Pancreas (tissue), 10 donors: ENCODE results near the gene C1orf105. TPM values are rescaled to one million over a fixed set of nuclear protein-coding genes. Genes with fewer than 3 reads are reported as not detected.

ENCODE experiments used
- ATAC-seq, 4 donors: fragments of 200-7000 bp; cut with Tn5 transposase; one replicate each; pipeline versions ENCODE4 v1.8.0 to v1.9.1; 2020; ENCODE audit warnings: mild to moderate bottlenecking in 4 of 4, moderate library complexity in 4 of 4
- DNase-seq, 6 donors: peaks; one replicate each; pipeline ENCODE4 v3.0.0-alpha.2; 2020
- FAIRE-seq: peaks from 2 replicates; lab custom pipeline; 2012; peaks lifted over from hg19 to GRCh38; lab: Jason Lieb, UNC
- H3K27ac ChIP-seq, 4 donors: fragments of 200-600 bp; sonication (generic); 1 replicate in 3 of 4; 2 replicates in 1 of 4; pipeline versions ENCODE4 v1.5.0 to v1.8.0; 2020
- H3K27me3 ChIP-seq, 4 donors: fragments of 200-600 bp; one replicate each; pipeline ENCODE4 v1.8.0; 2021
- H3K36me3 ChIP-seq, 3 donors: fragments of 200-600 bp; sonication (generic) in 1 of 3; one replicate each; pipeline versions ENCODE4 v1.5.0 to v1.8.0; 2020 to 2021
- H3K4me1 ChIP-seq, 3 donors: fragments of 200-600 bp; one replicate each; pipeline ENCODE4 v1.8.0; 2021
- H3K4me3 ChIP-seq, 4 donors: fragments of 200-600 bp; sonication (generic) in 2 of 4; one replicate each; pipeline versions ENCODE4 v1.5.0 to v1.8.0; 2020 to 2021
- H3K9me3 ChIP-seq, 4 donors: fragments of 200-600 bp; one replicate each; pipeline ENCODE4 v1.8.0; 2021
- CTCF ChIP-seq, 4 donors: fragments of 200-600 bp; sonication (generic) in 3 of 4; IDR thresholded peaks; one replicate each; pipeline versions ENCODE4 v1.5.0 to v1.8.0; 2021; ENCODE audit warnings: antibody characterized with exemption in 4 of 4
- WGBS, 2 donors: extraction: QIAGEN DNeasy Blood & Tissue Kit; methylation state at CpG; one replicate each; pipeline ENCODE4 v1.1.7; 2013; 5-methylcytosine and 5-hydroxymethylcytosine counted together
- intact Hi-C, 3 donors: fragments of 100-400 bp; cut with DNase I; formaldehyde crosslinking; loops; one replicate each; pipeline versions ENCODE4 v1.11.1 to v1.14.2; 2022
- polyA plus RNA-seq, 2 donors: library from polyadenylated mRNA; stranded (reverse); fragments of 200-250 nt; gene quantifications; one replicate each; pipeline ENCODE4 v1.2.3, GENCODE V29; 2013
- total RNA-seq, 6 donors: library from RNA; stranded (reverse); fragmentation: NEBNext Ultra II Directional in 4 of 6; extraction: Animal tissue kit (Norgen Biotek cat#: 25700) in 4 of 6; gene quantifications; one replicate each; pipeline versions ENCODE4 v1.2.1 to v1.2.4, GENCODE V29; 2021 to 2023
- donor health status: healthy with polysubstance abuse.
- donor health status: DM: no; HTN: no; CAD: no; lungs with moderate emphysema.
- donor health status: DM: no; HTN: no; CAD: no.
- donor health status: control.
- donor health status: control.
- donor health status: Bipolar disorder and iron deficiency.
- donor health status: DM: yes; HTN: yes; CAD: no.
- donor health status: DM: no; HTN: no; CAD: no.
- donor health status: DM: no; HTN: no; CAD: no.
- donor health status: DM: yes; HTN: yes; CAD: no.

C1orf105 gene
- total and polyA plus RNA-seq, 8 donors = not detected

- no peak overlapping the region for H3K4me3 ChIP-seq
- peaks cover 9 to 30% (median 20%) of the 10 kb centered on the region in 3 donors for H3K4me1 ChIP-seq
- no peak overlapping the region for H3K27ac ChIP-seq
- no peak for TF ChIP-seq CTCF (IDR thresholded peaks at IDR 0.05)
- H3K36me3 ChIP-seq = no peaks in the 10 kb centered on the region
- WGBS, 2 donors = 60 to 69% methylated on average over 3 of the region's 3 CpGs
- H3K27me3 ChIP-seq = no peaks in the 10 kb centered on the region
- FAIRE-seq = no peak
- DNase-seq = no peak
- no peak for ATAC-seq
- H3K9me3 ChIP-seq = no peaks in the 10 kb centered on the region
- intact Hi-C loops = no loop called here
Observed at GRCh38 chr1:172446547-172446946, 26.1 kb downstream of the C1orf105 start.

GRCh38 chr1:172447641-172448040 is 27.2 kb downstream of the C1orf105 start:
- no peak for FAIRE-seq
- no peak overlapping the region for H3K27ac ChIP-seq

GRCh38 chr1:172448995-172449584 is 28.6 kb downstream of the C1orf105 start:
- Histone ChIP-seq H3K4me1 (peaks cover 20 to 44% (median 21%) of the 10 kb centered on the region in 3 donors), H3K9me3 (no peaks in the 10 kb centered on the region), H3K36me3 (no peaks in the 10 kb centered on the region), H3K27ac (no peak overlapping the region), H3K27me3 (no peaks in the 10 kb centered on the region), H3K4me3 (no peak overlapping the region)
- intact Hi-C loops = no loop called here
- no peak for TF ChIP-seq CTCF (IDR thresholded peaks at IDR 0.05)
- ATAC-seq = peak in 1 of 4 donors; percentile 15
- FAIRE-seq = no peak
- 71 to 78% methylated on average over 6 of the region's 6 CpGs for WGBS, 2 donors
- DNase-seq = no peak

More at GRCh38 chr1:172447641-172448040, 27.2 kb downstream of the C1orf105 start:
- Histone ChIP-seq H3K27me3 (no peaks in the 10 kb centered on the region), H3K36me3 (no peaks in the 10 kb centered on the region), H3K9me3 (no peaks in the 10 kb centered on the region), H3K4me3 (no peak overlapping the region), H3K4me1 (peaks cover 15 to 35% (median 20%) of the 10 kb centered on the region in 3 donors)
- intact Hi-C loops = no loop called here
- DNase-seq = no peak
- no peak for TF ChIP-seq CTCF (IDR thresholded peaks at IDR 0.05)
- WGBS, 2 donors = 64 to 68% methylated on average over 2 of the region's 2 CpGs
- ATAC-seq = no peak

- intact Hi-C loops = loop anchor here in 1 of 3 donors (5.0 kb wide), 1 partner anchor 267 kb away; no protein-coding TSS in a partner anchor
- no peak for FAIRE-seq
Observed at GRCh38 chr1:172449585-172450523, 29.4 kb downstream of the C1orf105 start.

More at GRCh38 chr1:172449585-172450523, 29.4 kb downstream of the C1orf105 start:
- Histone ChIP-seq H3K9me3 (no peaks in the 10 kb centered on the region), H3K27me3 (no peaks in the 10 kb centered on the region), H3K36me3 (no peaks in the 10 kb centered on the region), H3K4me3 (no peak overlapping the region), H3K27ac (peak overlapping the region; percentile 12 to 76 (median 64)), H3K4me1 (peaks cover 20 to 52% (median 21%) of the 10 kb centered on the region in 3 donors)
- ATAC-seq (peak; percentile 82 to 87 (median 85)), DNase-seq (peak; percentile 53 to 71 (median 64))
- TF ChIP-seq CTCF (IDR thresholded peaks at IDR 0.05) = peak; percentile 59 to 87 (median 84)
- WGBS, 2 donors = 34 to 37% methylated on average over 18 of the region's 18 CpGs
